Stimulated activated naive CD4-positive, alpha-beta T cell treated with Interleukin-2 at 50 U/mL for 16 hours (primary cell): ENCODE results near the gene KCTD3.

Experiments used
- DNase-seq: peaks from one replicate; lab custom pipeline; 2025; lab: John Stamatoyannopoulos, UW

KCTD3 gene

GRCh38 chr1:215606564-215607168, 39.6 kb downstream of the KCTD3 start:
- no peak for DNase-seq

- DNase-seq, result no peak
Measured at GRCh38 chr1:215607412-215607811, 40.3 kb downstream of the KCTD3 start.

- no peak for DNase-seq
Measured at GRCh38 chr1:215608646-215609045, 41.5 kb downstream of the KCTD3 start.

GRCh38 chr1:215612391-215612790, 45.3 kb downstream of the KCTD3 start:
- no peak for DNase-seq

GRCh38 chr1:215617979-215618378, 50.9 kb downstream of the KCTD3 start:
- DNase-seq, result no peak

GRCh38 chr1:215623162-215623561, 56.1 kb downstream of the KCTD3 start:
- DNase-seq, result no peak

GRCh38 chr1:215625949-215626348, 58.8 kb downstream of the KCTD3 start:
- no peak for DNase-seq

GRCh38 chr1:215631040-215631439, 63.9 kb downstream of the KCTD3 start:
- no peak for DNase-seq

GRCh38 chr1:215631489-215631888, 64.4 kb downstream of the KCTD3 start:
- no peak for DNase-seq

- no peak for DNase-seq
Measured at GRCh38 chr1:215635827-215636226, 68.7 kb downstream of the KCTD3 start.

- no peak for DNase-seq
Measured at GRCh38 chr1:215636258-215636965, 69.3 kb downstream of the KCTD3 start.

GRCh38 chr1:215637041-215637573, 70.0 kb downstream of the KCTD3 start:
- no peak for DNase-seq

- no peak for DNase-seq
Measured at GRCh38 chr1:215640429-215641148, 73.5 kb downstream of the KCTD3 start.

GRCh38 chr1:215643592-215644321, 76.7 kb downstream of the KCTD3 start:
- no peak for DNase-seq

- DNase-seq, result no peak
Measured at GRCh38 chr1:215645182-215645581, 78.1 kb downstream of the KCTD3 start.

- no peak for DNase-seq
Measured at GRCh38 chr1:215645861-215646260, 78.8 kb downstream of the KCTD3 start.

GRCh38 chr1:215647738-215648137, 80.6 kb downstream of the KCTD3 start:
- DNase-seq, result no peak

- no peak for DNase-seq
Measured at GRCh38 chr1:215648957-215649356, 81.9 kb downstream of the KCTD3 start.

- no peak for DNase-seq
Measured at GRCh38 chr1:215650446-215651149, 83.5 kb downstream of the KCTD3 start.

- DNase-seq, result no peak
Measured at GRCh38 chr1:215651867-215652266, 84.8 kb downstream of the KCTD3 start.

GRCh38 chr1:215652371-215652770, 85.3 kb downstream of the KCTD3 start:
- no peak for DNase-seq

GRCh38 chr1:215657047-215657446, 89.9 kb downstream of the KCTD3 start:
- DNase-seq, result no peak
